GM13976 (cell line): ENCODE results near the gene KIF6.

Experiments used
- DNase-seq: peaks from one replicate; pipeline ENCODE4 v3.0.0; 2012; ENCODE audit warnings: low spot score
- in situ Hi-C: fragments of 300-500 bp; cut with MboI; formaldehyde crosslinking; loops from one replicate; pipeline ENCODE4 v1.12.0; 2022; ENCODE audit warnings: low sequenced_read_pairs, mixed read lengths, inconsistent platforms; ENCODE audit not compliant: unreplicated experiment
- TF ChIP-seq, protein P1 (sequence below): IDR thresholded peaks from 2 replicates; pipeline ENCODE4 v1.5.1; 2012; ENCODE audit warnings: borderline replicate concordance, mild to moderate bottlenecking; ENCODE audit not compliant: insufficient read depth; ENCODE audit errors: extremely low read depth, missing control alignments, control extremely low read depth

KIF6 gene

GRCh38 chr6:39553860-39554802 is 171.1 kb downstream of the KIF6 start:
- TF ChIP-seq, protein P1, sequence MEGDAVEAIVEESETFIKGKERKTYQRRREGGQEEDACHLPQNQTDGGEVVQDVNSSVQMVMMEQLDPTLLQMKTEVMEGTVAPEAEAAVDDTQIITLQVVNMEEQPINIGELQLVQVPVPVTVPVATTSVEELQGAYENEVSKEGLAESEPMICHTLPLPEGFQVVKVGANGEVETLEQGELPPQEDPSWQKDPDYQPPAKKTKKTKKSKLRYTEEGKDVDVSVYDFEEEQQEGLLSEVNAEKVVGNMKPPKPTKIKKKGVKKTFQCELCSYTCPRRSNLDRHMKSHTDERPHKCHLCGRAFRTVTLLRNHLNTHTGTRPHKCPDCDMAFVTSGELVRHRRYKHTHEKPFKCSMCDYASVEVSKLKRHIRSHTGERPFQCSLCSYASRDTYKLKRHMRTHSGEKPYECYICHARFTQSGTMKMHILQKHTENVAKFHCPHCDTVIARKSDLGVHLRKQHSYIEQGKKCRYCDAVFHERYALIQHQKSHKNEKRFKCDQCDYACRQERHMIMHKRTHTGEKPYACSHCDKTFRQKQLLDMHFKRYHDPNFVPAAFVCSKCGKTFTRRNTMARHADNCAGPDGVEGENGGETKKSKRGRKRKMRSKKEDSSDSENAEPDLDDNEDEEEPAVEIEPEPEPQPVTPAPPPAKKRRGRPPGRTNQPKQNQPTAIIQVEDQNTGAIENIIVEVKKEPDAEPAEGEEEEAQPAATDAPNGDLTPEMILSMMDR, result no peak
- in situ Hi-C loops, result no loop called here
- DNase-seq, result no peak

DNA sequence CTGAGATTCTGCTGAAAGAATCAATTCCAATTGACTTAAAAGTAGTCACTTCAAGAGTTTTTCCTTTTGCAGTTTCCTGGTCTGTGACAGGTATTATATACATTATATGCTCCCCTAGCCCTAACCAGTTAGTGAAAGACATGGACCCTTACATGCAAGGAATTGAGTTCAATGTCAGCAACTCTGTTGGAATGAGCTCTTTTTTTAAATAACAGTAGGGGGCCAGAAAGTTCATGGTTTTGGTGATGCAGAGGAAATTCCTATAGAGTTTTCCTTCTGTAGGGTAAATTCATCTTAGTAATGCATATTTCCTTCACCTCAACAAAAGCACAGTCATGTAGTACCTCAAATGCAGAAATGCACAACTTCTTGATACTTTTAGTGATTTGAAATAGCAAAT is 172.2 kb downstream of the KIF6 start:
- DNase-seq, result no peak
- TF ChIP-seq, protein P1, result no peak
- in situ Hi-C loops, result no loop called here

DNA sequence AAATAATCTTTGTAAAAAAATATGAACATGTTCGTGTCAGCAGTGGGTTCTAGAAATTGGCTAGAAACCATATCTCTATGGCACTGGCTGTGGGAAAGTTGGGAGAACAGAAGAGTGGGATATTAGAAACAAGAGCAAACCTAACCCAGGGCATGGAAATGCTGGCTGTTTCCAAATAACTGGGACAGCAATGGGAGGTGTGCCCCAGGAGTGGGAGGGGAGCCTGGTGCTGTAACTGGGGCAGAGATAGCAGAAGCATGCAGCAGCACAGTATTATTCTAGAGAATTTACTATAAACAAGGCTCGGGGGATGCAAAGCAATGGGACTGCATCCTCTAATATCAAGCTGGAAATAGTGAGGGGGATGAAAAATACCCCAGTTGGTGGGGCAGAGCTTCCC is 175.0 kb downstream of the KIF6 start:
- DNase-seq, result no peak
- in situ Hi-C loops, result no loop called here
- TF ChIP-seq, protein P1, result no peak

GRCh38 chr6:39546731-39547130 is 178.5 kb downstream of the KIF6 start:
- in situ Hi-C loops, result no loop called here
- DNase-seq, result no peak
- TF ChIP-seq, protein P1, result no peak

- no peak for DNase-seq
- in situ Hi-C loops, result no loop called here
- TF ChIP-seq, protein P1, result no peak
Observed at GRCh38 chr6:39543950-39544349, 181.3 kb downstream of the KIF6 start.

- TF ChIP-seq, protein P1, result no peak
- DNase-seq, result no peak
- in situ Hi-C loops, result no loop called here
Observed at GRCh38 chr6:39543095-39543494, 182.1 kb downstream of the KIF6 start.
